ENCODE data around the gene TMEM145. TPM values are rescaled to one million over a fixed set of nuclear protein-coding genes. Genes with fewer than 3 reads are reported as not detected.

The TMEM145 gene
- total and polyA plus RNA-seq, 9 of the 15 experiments (the other 6 are each of a cell fraction or from before 2014, with no cell fraction given): 0.80 to 5.5 (median 1.9) TPM; not detected in 3

DNA sequence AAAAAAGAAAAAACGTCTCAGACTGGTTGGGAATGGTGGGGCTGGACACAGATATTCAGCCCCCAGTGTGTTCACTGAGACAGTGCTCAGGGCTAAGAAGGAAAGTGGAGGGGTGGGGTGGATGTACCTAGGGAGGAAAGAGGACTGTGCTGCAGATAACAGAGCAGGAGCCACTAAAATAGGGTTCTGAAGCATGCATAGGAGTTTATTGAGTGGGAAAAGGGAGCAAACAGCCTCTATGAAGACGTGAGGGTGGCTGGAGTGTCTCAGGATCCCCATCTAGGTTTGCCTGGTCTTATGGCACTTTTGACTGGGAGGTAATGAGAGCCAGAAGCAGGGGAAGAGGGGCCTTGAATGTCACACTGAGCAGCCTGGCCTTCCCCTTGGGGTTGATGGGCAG, 15.7 kb downstream of the TMEM145 start:
- H3K27me3 ChIP-seq (ENCODE audit: control insufficient read depth in 2 of 2, insufficient read depth in 2 of 2, low read length in 2 of 2): no peaks in the 10 kb centered on the region
- H3K9me1 ChIP-seq (ENCODE audit: control insufficient read depth, insufficient read depth, low read length): no peaks in the 10 kb centered on the region
- H3K4me3 ChIP-seq: no peak overlapping the region
- TF ChIP-seq, protein P1, sequence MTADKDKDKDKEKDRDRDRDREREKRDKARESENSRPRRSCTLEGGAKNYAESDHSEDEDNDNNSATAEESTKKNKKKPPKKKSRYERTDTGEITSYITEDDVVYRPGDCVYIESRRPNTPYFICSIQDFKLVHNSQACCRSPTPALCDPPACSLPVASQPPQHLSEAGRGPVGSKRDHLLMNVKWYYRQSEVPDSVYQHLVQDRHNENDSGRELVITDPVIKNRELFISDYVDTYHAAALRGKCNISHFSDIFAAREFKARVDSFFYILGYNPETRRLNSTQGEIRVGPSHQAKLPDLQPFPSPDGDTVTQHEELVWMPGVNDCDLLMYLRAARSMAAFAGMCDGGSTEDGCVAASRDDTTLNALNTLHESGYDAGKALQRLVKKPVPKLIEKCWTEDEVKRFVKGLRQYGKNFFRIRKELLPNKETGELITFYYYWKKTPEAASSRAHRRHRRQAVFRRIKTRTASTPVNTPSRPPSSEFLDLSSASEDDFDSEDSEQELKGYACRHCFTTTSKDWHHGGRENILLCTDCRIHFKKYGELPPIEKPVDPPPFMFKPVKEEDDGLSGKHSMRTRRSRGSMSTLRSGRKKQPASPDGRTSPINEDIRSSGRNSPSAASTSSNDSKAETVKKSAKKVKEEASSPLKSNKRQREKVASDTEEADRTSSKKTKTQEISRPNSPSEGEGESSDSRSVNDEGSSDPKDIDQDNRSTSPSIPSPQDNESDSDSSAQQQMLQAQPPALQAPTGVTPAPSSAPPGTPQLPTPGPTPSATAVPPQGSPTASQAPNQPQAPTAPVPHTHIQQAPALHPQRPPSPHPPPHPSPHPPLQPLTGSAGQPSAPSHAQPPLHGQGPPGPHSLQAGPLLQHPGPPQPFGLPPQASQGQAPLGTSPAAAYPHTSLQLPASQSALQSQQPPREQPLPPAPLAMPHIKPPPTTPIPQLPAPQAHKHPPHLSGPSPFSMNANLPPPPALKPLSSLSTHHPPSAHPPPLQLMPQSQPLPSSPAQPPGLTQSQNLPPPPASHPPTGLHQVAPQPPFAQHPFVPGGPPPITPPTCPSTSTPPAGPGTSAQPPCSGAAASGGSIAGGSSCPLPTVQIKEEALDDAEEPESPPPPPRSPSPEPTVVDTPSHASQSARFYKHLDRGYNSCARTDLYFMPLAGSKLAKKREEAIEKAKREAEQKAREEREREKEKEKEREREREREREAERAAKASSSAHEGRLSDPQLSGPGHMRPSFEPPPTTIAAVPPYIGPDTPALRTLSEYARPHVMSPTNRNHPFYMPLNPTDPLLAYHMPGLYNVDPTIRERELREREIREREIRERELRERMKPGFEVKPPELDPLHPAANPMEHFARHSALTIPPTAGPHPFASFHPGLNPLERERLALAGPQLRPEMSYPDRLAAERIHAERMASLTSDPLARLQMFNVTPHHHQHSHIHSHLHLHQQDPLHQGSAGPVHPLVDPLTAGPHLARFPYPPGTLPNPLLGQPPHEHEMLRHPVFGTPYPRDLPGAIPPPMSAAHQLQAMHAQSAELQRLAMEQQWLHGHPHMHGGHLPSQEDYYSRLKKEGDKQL (CRISPR knock-in tag; IDR thresholded peaks at IDR 0.05; ENCODE audit: borderline replicate concordance): no peak
- TF ChIP-seq ARID1B (IDR thresholded peaks at IDR 0.05) (no peak), ILK (tag; IDR thresholded peaks at IDR 0.05; ENCODE audit: borderline replicate concordance, low read depth) (no peak), TBP (optimal IDR thresholded peaks at IDR 0.05; ENCODE audit: low read depth, low read length) (no peak), PHTF2 (CRISPR knock-in tag; IDR thresholded peaks at IDR 0.05) (no peak), PTBP1 (IDR thresholded peaks at IDR 0.05; ENCODE audit: low read depth, low read length) (no peak)
- DNase-seq (ENCODE audit: extremely low read depth in 1 of 4, low spot score in 3 of 4) (no peak), FAIRE-seq (no peak), ATAC-seq (no peak)
- peaks cover 20% of the 10 kb centered on the region for H3K79me2 ChIP-seq (ENCODE audit: control insufficient read depth, insufficient read depth, low read length)
- H4K20me1 ChIP-seq (replicated peaks; ENCODE audit: control insufficient read depth, insufficient read depth, low read length): no peaks in the 10 kb centered on the region; the same call in 1 of the 2 replicates
- H3K9me3 ChIP-seq (replicated peaks; ENCODE audit: control insufficient read depth, insufficient read depth, low read depth, low read length): no peaks in the 10 kb centered on the region
- peak overlapping the region in 1 of 2 experiments; percentile 43; a peak in 1 of 4 replicates for H3K9ac ChIP-seq (ENCODE audit: insufficient read depth in 1 of 2, low read depth in 2 of 2, low read length in 2 of 2)
- no peak overlapping the region for H3K4me2 ChIP-seq (ENCODE audit: insufficient read depth, low read length)
- H3K4me1 ChIP-seq (replicated peaks in 1 of 2; ENCODE audit: control insufficient read depth in 2 of 2, insufficient read depth in 2 of 2, low read length in 2 of 2): peaks cover 8 to 25% of the 10 kb centered on the region in 2 experiments; a peak in 4 of 5 replicates
- H2AFZ ChIP-seq (ENCODE audit: low read depth, low read length): no peak overlapping the region
- H3K27ac ChIP-seq (ENCODE audit: extremely low read depth, low read depth, low read length): no peak overlapping the region
- no peaks in the 10 kb centered on the region for H3K36me3 ChIP-seq (ENCODE audit: control insufficient read depth, insufficient read depth, low read length)
- intact Hi-C loops (cut with micrococcal nuclease): loop anchor here (10.0 kb wide), 2 partner anchors 106 to 194 kb away; partner anchors contain the start of gene POU2F2
- 37% methylated on average over 2 of the region's 2 CpGs for WGBS (ENCODE audit: insufficient coverage, low coverage, missing lambda C conversion rate)
- ChIA-PET CTCF (ENCODE audit: low intra/inter-chr PET ratio) (no interaction called here), POLR2A (no interaction called here)
- no TSS peak for BruUV-seq (replicated peaks)
- in situ Hi-C loops (cut with MboI): loop anchor here (10.0 kb wide), 1 partner anchor 194 kb away; the partner anchor contains the start of gene POU2F2

Measured in K562 (cell line).